Germinal center (tissue), 1 donor: ENCODE results near the gene GAL3ST2.
"Not testable (repeated sequence)": the region's sequence is repeated elsewhere in the genome, so short reads cannot be mapped to it uniquely, and the experiment has no call there.

Experiments
- DNase-seq: peaks from one replicate; pipeline ENCODE4 v3.0.0; 2012; ENCODE audit warnings: mixed read lengths, low spot score

GAL3ST2 gene

DNA sequence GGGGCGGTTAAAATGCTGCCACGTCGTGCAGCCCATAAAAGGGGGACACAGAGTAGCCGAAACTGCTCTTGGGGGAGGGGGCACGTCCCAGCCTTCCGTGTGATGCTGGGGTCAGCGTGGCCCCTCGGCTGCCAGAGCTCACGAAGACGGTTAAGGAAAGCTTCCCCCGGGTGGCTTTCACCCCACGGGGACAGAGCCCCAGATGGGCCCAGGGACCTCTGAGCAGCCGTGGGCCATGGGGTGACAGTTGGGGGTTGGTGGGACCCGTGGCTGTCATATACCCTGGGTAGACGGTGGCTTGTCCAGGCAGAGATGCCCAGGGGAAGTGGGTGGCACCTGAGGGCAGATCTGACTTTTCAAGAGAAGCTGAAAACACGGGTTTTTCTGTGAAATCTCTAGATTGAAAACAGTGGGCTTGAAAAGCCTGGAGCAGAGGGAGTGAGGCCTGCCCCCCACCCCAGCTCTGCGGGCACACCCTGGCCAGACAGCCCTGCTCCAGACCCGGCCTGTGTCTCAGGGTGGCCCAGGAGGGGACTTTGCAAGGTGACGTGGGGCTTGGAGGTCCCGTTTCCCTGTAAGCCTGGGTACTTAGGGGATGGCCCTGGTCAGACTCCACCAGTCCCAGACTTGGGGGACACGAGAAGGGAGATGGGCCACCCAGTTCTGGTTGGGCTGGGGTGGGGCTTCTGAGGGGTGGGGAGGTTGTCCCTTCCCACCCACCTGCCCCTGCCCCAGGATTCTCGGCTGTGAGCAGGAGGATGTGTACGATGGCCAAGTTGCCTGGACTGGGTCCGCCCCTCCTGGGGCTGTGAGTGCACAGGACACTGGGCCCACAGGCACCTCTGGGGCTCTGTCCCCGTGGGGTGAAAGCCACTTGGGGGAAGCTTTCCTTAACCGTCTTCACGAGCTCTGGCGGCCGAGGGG, 33.0 kb downstream of the GAL3ST2 start:
- no peak for DNase-seq

DNA sequence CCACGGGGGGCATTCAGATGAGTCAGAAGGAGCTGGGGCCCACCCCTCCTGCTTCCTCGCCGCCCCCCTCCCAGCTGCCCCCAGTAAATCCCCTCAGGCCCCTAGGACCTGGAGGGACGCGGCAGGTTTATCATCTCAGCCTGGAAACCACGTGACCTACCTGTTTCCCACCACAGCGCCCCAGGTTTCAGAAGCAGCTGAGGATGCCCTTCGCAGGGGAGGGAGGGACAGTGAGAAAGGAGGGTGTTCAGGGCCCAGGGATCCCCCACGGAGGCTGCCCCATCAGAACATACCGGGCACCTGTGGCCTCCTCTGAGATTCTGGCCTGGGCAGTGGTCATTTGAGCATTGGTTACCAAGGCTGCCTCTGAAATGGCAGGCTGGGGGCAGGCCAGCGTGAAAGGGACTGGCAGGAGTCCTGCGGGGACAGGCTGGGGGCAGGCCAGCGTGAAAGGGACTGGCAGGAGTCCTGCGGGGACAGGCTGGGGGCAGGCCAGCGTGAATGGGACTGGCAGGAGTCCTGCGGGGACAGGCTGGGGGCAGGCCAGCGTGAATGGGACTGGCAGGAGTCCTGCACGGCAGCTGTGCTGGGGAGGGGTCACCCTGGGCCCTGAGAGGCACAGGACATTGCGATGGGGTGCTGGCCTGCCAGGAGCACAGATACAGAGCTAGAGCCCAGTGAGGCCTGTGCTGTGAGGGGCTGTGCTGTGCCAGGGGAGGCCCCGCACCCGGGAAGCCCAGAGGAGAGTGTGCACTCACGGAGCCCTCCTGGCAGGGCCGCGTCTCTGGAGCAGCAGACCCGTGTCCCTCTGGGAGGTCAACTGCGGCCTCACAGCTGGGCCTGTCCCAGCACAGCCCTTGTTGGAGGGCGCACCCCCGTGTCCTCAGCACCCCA, 33.9 kb downstream of the GAL3ST2 start:
- no peak for DNase-seq

DNA sequence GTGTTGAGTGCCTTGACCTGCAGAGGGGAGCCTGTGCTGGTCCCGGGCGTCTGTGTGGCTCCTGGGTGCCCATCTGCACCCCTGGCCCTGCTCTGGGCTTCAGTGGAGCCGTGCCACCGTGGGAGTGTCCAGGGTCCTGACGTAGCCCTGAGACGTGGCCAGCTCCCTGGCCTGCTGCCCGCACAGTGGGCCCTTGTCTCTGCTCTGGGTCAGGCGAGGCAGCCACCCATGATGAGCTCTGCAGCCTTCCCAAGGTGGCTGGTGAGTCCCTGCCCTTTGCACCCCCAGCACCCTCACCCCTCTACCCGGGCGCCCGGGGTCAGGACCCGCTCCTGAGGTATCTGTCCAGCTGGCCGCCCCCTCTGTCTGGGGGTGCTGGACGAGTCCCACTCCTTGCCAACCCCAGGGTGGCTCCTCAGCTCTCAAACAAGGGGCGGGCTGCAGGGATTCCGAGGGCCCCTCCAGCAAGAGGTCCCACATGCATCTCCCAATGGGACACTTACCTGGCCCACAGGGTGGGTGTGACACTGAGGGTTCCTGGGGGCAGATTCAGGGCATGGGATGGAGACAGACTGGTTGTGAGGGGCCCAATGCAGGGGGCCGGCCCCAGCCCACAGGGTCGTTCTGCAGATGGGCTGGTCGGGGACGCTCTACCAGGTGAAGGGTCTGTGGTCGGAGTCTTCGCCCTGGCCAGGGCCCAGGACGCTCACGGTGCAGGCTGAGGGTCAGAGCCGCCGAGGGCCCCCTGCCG, 34.8 kb downstream of the GAL3ST2 start:
- DNase-seq: no peak

DNA sequence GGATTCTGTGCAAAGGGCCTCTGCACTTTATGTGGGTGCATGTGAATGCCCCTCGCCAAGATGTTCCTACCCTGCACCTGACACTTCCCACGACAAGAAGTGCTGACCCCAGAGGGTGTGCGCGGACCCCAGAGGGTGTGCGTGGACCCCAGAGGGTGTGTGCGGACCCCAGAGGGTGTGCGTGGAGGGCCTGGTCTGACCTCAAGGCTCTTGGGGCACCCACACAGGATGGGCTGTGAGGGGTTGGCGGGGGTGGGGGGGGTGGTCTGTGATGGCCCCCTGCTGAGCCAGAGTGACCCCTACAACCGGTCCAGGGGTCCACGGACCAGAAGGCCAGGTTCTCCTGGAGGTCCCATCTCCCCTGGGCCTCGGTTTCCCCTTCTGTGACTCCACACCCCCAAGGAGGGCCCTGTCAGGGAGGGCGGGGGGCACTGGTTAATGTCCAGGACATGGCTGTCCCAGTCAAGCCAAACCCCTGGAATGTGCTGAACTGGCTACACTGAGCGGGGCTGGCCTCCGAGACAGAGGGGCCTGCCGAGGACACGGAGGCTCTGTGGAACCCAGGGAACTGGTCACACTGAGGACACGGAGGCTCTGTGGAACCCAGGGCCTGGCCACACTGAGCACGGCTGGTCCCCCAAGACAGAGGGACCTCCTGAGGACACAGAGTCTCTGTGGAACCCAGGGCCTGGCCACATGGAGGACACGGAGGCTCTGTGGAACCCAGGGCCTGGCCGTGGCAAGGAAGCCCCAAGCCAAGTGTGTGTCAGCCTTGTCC, 35.5 kb downstream of the GAL3ST2 start:
- DNase-seq: no peak

DNA sequence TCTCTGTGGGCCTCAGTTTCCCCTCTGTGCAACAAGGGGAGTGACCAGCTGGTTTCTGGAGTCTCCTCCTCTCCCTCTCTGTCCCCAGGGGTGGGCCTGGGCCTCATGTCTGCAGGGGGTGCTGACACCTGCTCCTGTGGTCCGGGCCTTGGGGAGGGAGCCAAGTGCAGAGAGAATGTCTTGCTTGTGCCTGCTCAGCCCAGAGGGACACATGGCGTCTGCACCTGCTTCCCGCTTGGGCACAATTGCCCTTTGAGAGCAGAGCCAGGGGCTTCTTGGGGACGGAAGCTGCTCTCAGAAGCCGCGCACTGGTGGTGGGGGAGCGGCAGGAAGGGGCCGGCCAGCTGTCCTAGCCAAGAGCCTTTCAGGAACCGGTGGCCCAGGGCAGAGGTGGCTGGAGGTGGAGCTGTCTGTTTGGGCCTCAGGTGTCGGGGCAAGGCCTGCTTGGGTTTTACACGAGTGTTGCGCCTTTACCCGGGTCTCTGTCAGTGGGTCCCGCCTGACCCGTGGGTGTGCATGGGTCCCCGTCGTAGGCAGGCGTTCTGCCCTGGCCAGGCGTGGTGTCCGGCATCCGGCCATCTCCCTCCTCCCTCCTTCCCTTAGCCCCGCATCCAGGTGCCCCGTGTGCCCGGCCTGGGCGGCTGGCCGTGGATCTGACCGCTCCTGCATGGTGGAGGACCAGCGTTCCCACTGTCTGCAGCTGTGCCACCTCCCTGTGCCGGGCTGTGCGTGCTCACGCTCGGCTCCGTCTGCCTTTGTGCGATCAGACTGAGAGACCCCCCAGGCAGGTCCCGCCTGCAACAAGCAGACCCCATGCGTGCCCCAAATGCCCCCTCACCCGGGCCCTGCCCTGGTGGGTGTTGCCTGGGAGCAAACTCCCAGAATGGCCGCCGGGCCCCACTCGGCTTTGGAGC, 36.4 kb downstream of the GAL3ST2 start:
- no peak for DNase-seq

DNA sequence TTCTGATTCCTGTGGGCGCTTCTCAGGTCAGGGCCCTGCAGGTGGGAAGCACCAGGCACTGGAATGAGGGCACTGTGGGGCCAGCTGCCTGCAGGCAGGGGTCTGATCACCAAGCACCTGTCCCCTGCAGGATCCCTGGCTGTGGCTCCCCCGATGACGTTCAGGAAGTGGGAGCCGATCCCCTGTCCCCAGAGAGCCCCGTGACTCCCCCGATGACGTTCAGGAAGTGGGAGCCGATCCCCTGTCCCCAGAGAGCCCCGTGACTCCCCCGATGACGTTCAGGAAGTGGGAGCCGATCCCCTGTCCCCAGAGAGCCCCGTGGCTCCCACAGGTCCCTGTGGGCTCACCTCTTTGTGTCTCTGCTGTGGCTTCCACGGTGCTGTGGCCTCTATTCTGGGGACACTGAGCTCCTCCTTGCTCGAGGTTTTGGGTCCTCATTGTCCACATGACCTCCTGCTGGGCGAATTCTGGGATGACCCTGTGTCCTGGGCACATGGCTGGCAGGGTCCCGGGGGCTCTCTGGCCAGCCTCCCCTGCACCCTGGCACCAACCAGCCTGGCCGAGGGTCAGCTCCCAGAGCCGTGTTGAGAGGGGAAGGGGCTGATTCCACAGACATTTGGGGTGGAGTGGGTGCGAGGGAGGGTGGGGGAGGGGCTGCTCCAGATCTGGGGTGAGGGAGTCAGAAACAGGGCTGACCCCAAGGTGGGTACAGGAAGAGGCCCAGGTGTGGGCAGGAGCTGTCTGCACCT, 37.2 kb downstream of the GAL3ST2 start:
- no peak for DNase-seq

DNA sequence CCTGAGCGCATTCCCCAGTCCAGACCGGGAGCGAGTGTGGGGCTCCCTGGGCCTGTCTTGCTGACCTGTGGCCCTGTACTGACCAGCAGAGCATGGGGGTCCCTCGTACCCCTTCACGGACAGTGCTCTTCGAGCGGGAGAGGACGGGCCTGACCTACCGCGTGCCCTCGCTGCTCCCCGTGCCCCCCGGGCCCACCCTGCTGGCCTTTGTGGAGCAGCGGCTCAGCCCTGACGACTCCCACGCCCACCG, 37.7 kb downstream of the GAL3ST2 start:
- no peak for DNase-seq

DNA sequence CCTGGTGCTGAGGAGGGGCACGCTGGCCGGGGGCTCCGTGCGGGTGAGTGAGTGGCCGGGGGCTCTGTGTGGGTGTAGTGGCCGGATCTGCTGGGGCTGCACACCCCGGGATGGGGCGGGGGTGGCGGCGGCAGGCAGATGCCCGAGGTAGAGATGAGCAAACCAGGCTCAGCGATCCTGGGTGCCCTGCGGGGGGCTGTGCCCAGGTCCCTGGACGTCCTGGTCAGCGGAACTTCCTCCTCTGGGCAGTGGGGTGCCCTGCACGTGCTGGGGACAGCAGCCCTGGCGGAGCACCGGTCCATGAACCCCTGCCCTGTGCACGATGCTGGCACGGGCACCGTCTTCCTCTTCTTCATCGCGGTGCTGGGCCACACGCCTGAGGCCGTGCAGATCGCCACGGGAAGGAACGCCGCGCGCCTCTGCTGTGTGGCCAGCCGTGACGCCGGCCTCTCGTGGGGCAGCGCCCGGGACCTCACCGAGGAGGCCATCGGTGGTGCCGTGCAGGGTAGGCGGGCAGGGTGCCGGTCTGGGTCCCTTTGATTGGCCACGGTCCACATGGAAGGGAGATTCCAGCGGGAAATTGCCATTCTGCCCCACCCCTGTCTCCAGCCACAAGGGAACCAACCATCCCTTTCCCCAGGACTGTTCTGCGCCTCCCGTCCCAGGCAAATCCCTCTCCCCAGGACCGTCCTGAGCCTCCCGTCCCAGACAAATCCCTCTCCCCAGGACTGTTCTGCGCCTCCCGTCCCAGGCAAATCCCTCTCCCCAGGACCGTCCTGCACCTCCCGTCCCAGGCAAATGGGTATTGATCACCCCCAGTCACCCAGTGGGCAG, 38.2 kb downstream of the GAL3ST2 start:
- DNase-seq: no peak

DNA sequence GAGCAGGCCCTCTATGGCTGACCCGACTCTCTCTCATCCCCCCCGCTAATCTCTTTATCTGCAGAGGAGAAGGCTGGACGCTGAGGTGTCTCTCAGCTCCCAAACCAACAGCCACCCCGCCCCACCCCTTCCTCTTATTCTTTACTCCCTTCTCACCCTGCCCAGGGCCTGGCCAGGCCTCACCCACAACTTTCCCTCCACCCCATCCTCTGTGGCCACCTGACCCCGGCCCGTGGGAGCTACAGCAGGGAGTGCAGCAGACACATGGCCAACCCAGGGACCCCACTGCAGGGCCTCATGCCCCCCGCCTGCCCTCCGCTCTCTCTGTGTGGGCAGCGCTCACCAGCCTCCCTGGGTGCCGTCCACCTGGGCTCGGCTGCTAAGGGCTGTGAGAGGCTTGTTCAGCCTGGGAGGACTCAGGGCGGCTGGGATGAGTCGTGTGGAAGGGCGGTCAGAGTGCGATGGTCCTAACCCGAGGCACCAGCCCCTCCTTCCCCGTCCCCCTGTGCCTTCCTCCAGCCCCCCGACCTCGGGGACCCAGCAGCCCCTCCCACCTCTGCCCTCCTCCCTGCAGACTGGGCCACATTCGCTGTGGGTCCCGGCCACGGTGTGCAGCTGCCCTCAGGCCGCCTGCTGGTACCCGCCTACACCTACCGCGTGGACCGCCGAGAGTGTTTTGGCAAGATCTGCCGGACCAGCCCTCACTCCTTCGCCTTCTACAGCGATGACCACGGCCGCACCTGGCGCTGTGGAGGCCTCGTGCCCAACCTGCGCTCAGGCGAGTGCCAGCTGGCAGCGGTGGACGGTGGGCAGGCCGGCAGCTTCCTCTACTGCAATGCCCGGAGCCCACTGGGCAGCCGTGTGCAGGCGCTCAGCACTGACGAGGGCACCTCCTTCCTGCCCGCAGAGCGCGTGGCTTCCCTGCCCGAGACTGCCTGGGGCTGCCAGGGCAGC, 39.1 kb downstream of the GAL3ST2 start:
- no peak for DNase-seq

DNA sequence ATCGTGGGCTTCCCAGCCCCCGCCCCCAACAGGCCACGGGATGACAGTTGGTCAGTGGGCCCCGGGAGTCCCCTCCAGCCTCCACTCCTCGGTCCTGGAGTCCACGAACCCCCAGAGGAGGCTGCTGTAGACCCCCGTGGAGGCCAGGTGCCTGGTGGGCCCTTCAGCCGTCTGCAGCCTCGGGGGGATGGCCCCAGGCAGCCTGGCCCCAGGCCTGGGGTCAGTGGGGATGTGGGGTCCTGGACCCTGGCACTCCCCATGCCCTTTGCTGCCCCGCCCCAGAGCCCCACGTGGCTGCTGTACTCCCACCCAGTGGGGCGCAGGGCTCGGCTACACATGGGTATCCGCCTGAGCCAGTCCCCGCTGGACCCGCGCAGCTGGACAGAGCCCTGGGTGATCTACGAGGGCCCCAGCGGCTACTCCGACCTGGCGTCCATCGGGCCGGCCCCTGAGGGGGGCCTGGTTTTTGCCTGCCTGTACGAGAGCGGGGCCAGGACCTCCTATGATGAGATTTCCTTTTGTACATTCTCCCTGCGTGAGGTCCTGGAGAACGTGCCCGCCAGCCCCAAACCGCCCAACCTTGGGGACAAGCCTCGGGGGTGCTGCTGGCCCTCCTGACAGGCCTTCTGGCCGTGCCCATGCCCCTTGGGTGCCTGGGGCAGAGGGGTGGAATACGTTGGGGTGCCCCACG, 40.0 kb downstream of the GAL3ST2 start:
- no peak for DNase-seq

DNA sequence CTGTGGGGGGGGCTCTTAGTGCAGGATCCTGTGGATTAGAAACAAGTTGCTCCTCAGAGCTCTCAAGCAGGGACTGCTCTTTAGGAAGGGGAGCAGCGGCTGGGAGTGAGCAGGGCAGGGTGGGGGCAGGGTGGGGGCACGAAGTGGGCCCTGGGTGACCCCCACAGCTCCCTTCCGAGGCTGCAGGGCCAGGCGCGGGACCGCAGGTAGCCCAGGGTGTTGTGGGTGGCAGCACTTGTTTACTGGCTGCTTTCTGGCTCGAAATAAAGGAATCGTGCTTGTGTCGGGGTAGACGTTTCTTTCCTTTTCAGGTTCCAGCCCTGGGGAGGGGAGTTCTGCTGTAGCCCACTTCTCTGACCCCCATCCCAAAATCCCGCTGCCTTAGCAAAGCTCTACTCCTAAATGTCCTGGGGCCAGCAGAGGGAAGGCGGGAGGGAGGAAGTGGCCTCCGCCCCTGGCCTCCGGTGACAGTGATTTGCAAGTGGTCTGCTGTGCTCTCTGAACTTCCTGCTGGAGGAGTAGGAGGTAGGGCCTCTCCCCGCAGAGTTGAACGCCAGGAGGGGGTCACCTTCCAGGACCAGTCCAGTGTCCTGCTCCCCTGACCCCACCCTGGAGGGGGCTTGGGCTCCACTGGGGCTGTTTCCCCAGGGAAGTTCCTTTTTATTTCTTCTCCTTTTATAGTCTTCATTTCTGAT, 40.7 kb downstream of the GAL3ST2 start:
- no peak for DNase-seq

DNA sequence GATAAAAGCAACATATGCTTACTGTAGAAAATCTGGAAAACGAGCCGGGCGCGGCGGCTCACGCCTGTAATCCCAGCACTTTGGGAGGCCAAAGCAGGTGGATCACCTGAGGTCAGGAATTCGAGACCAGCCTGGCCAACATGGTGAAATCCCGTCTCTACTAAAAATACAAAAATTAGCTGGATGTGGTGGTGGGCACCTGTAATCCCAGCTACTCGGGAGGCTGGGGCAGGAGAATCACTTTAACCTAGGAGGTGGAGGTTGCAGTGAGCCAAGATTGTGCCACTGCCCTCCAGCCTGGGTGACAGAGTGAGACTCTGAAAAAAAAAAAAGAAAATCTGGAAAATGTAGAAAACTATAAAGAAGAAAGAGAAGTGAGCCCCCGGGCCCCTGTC, 41.2 kb downstream of the GAL3ST2 start:
- not testable (repeated sequence) for DNase-seq

DNA sequence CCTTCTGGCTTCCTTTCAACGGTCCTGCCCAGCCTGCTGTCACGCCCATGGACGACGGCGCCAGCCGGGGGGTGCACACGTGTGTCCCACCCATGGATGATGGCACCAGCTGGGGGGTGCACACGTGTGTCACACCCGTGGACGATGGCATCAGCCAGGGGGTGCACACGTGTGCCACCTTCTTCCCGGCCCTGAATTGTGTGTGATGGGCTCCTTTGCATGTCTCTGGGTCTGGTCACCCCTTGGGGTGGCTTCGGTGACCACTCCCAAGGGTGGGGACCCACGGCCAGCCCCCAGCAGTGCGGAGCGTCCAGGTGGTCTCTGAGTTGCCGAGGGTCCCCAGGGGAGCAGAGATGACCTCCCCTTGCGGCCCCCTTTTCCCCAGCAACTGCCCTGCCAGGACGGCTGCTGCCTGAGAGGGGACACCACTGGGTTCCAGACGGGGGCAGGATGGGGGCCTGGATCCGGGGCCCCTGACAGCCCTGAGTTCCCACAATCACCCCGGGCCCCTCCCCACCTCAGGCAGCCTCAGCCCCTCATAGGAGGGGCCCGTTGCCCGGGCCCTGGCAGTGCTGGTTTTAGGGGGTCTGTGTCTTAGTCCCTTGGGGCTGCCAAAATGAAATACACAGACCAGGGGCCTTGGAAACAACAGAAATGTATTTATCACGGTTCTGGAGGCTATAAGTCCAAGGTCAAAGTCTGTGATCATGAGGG, 41.8 kb downstream of the GAL3ST2 start:
- no peak for DNase-seq

DNA sequence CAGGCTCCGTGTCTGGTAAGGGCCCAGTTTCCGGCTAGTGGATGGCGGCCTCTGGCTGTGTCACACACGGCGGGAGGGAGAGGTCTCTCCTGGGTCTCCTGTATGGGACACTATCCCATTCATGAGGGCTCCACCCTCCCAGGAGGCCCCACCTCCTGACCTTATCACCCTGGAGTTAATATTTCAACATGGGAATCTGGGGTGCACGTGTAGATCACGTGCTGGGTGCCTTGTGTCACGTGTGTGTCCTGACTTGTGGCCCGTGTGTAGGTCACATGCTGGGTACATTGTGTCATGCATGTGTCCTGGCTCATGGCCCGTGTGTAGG, 42.3 kb downstream of the GAL3ST2 start:
- DNase-seq: no peak

DNA sequence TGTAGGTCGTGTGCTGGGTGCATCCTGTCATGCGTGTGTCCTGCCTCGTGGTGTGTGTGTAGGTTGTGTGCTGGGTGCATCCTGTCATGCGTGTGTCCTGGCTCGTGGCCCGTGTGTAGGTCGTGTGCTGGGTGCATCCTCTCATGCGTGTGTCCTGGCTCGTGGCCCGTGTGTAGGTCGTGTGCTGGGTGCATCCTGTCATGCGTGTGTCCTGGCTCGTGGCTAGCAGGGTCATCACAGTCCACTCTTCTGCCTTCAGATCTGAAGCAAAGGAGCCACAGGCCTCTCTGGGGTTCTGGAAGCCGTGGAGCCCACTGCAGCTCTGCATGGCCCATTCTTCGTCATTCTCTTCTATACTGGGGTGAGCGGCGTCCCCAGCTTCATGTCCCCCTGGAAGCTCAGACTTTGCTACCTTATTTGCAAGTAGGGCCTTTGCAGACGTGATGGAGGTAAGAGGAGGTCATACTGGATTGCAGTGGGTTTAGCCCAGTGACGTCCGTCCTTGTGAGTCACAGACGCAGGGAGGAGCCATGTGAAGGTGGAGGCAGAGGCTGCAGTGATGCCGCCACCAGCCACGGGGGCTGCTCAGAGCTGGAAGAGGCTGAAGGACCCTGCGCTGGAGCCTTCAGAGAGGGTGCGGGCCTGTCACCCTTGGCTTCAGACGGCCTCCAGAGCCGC, 43.5 kb downstream of the GAL3ST2 start:
- DNase-seq: not testable (repeated sequence)
